GM19193 (cell line): Measurements from ENCODE around the gene HDAC10.

ENCODE experiments used
- POLR2A ChIP-seq: IDR thresholded peaks from 4 replicates; pipeline ENCODE4 v1.6.1; 2011; ENCODE audit not compliant: insufficient read depth, insufficient read length; ENCODE audit errors: extremely low read depth

Gene HDAC10

DNA sequence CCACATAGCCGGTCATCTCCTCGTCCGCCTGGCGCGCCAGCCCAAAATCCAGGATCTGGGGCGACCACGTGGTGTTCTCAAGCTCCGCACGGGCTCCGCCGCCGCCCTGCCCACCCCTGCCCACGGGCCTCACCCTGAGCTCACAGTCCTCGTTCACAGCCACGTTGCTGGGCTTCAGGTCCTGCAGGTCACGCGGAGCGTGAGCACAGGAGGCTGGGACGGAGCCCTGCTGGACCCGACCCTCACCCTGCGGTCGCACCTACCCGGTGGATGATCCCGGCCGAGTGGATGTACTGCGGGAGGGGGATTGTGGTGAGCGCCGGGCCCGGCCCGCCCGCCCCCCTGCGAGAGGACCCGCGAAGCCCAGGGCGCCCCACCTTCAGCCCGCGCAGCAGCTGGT, 15.9 kb upstream of the HDAC10 start:
- TF ChIP-seq POLR2A = no peak

DNA sequence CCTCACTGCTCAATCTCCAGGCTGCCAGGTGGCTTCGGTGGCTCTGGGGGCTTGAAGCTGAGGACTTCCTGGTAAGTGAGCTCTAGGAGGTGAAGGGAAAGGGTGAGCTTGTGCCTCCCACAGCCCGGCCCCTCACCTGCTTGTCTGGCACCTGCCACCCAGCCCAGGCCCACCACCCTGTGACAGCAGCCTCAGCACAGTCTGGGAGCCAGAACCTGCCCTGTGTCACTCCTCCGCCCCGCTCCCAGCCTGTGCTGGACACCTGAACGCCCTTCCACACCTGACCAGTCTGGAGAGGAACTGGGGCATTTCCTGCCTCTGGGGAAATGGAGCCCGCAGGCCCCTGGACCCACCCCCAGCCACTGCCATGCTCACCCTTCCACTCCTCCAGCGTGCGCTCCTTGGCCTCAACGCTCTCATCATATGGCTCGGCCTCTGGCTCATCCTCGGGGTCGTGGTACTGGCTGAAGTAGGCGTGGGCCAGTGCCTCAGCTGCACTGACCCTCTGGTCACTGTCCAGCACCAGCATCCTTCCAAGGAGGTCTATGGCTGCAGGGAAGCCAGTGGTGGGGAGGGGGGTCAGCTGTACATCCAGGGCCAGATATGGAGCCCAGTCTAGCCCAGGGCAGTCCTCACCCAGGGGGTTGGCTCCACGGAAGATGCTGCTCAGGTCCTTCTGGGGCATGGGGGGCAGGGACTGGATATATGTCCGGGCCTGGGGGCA, 14.0 kb upstream of the HDAC10 start:
- TF ChIP-seq POLR2A = no peak

DNA sequence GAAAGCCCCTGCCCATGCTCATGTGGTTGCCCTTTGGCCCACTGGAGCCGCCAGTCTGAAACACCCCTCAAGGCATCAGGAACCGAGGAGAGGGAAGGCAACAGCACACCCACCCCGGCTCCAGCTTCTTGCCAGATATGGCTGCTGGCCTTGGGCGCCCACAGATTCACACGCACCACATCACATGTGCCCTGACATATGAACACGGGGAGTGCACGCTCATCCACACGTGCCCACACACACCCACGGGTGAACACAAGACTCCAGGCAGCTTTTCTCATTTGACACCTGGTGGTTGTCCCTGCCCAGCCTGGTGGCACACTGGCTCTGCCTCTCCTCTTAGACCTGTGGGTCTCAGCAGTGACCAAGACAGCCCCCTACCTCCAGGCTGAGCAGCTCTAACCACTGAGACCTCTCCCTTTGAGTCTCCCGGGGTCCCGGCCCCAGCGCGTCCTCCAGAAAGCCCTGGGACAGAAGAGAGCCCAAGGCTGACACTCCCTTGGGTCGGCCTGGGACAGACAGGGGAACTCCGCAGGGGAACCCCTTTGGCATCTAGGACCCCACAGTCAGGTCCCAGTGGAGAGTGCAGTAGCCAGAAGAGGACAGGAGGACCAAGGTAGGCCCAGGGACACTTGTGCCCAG, 13.2 kb upstream of the HDAC10 start:
- no peak for TF ChIP-seq POLR2A

DNA sequence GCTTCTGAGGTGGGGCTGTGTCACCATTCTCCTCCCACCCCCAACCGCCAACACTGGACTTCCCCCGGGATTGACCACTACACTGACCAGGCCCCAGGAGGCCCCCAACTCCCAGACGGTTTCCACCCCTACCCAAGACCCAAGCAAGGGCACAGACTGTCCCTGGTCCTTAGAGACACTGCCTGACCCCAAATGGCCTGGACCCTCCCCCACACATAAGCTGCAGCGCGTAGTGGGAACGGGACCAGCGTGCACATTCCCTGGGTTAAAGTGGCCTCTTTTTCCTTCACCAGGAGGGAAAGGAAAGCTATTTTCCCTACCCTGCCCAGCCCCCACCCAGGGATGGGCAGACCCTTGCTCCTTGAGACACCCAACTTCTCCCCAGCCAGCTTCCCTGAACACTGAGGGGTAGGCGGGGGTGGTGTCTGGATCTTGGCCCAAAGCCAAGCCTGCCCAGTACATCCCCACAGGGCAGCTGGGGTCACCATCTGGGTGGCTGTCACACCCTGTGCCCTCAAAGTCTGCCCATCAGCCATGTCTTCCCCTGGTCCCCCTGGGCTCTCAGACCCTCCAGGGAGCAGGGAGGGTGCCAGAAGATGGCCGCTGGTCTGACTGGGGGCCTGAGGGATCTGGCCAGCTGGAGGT, 12.0 kb upstream of the HDAC10 start:
- no peak for TF ChIP-seq POLR2A

DNA sequence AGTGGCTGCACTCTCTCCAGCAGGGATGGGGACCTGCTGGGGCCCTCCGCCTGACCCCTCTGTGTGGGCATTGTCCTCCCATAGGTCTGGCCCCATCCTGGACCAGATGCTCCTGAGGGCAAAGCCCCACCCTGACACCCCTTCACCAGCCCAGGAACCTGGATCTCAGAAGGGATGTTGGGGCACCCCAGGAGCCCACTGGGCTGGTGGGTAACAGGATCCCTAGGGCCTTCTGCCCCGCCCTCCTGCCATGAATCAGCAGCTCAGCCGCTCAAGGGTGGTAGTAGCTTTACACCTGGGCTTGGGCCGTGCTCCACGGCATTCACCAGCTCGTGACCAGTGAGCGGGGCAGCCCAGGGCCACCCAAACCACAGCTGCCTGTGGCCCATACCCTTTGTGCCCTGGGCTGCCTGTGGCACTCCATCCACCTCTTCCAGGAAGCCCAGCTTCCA, 11.4 kb upstream of the HDAC10 start:
- TF ChIP-seq POLR2A = no peak

DNA sequence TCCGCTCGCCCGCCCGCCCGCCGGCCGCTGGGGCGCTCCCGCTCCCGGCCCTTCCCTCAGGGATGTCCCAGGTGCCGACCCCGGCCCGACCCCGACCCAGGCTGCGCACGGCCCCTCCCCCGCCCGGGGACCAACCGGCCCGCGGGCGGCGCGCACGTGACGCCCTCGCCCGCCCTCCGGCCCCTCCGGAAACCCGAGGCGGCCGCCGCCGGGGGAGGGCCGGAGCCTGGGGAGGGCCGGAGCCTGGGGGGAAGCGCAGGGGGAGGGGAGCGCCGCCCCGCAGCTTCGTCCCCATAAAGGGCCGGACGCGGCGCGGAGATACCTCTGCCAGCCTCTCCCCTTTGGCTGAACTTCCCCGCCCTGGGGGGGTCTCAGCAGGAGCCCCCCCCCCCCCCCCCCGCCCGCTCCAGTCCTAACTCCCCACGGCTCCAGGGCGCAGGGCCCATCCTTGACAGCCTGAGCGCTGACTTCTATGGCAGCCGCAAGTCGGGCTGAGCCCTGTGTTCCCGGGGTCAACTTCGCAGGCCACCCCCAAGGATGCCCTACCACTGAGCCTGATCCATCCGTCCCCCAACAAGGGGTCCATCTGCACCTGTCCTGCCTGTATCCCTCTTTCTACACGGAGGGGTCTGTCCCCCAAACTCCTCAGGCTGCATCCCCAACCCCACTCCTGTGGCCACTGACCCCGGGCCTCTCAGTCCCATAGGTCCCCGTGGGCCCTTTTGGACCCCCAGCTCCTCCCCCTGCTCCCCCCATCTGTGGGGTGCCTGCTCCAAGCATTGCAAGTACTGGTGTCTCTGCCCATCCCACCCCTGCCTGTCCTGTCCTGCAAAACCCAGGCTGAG, 10.8 kb upstream of the HDAC10 start, which contains the start of gene MAPK12:
Gene MAPK12, minus strand, starts transcription at position 69 of the 845 bp plus-strand sequence. CDS start 174 bp downstream, outside the sequence.
- TF ChIP-seq POLR2A = no peak

DNA sequence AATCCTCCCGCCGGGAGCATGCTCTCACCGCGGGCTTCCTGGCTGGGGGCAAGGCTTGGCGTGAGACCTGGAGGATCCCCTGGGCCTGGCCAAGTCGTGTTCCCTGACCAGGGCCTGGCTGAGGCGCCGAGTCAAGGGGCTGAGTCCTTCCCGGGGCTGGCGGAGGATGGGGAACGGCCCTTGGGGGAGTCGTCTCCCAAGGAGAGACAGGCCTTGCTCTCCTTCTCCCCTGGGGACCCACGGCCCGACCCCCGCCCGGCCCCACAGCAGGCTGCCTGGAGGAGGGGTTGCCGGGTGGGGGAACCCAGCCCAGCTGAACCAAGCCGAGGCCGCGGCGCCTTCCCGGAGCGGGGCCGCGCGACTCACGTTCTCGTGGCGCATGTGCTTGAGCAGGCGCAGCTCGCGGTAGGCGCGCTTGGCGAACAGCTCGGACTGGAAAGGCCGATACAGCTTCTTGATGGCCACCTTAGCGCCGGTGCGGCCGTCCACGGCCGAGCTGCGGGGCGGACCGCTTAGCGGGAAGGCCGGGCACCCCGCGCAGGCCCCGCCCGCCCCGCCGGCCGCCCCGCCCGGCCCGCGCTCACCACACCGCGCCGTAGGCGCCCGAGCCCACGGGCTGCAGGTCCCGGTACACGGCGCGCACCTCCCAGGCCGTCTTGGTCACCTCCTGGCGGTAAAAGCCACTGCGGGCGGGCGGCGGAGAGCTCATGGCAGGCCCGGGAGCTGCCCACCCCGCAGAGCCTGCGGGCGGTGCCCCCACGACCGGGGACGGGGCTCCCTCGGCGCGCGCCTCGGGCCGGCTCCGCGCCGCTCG, 9.9 kb upstream of the HDAC10 start:
- TF ChIP-seq POLR2A = no peak

DNA sequence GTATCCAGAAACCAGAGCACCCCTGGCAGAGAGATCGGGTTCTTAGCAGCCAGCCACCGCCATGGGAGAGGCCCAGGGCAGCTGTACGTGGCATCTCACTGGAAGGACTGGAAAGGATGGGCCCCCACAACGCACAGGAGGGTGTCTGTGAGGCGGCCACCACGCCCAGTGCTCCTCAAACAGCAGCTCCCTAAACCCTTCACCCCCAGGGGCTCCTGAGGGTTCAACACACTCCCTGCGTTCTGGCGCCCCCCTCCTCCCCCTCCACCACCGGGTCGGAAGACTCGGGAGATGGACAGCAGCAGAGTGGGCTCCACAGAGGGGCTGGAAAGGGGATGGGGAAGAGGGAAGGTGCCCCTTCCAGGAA, 9.4 kb upstream of the HDAC10 start:
- no peak for TF ChIP-seq POLR2A

DNA sequence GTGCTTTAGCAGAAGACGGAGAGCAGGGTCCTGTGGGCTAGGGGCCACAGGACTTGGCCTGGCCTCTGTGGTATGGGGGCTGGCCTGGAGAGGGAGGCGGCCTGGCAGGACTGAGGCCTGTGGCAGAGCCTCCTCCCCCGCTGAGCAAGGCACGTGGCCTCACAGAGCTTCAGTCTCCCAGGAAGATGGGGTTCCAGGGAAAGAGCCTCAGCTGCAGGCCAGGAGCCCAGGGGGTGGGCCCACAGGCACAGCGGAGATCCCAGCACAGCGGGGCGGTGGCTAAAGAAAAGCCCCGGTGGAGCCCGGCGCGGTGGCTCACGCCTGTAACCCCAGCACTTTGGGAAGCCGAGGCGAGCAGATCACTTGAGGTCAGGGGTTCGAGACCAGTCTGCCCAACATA, 8.2 kb upstream of the HDAC10 start:
- TF ChIP-seq POLR2A = no peak

DNA sequence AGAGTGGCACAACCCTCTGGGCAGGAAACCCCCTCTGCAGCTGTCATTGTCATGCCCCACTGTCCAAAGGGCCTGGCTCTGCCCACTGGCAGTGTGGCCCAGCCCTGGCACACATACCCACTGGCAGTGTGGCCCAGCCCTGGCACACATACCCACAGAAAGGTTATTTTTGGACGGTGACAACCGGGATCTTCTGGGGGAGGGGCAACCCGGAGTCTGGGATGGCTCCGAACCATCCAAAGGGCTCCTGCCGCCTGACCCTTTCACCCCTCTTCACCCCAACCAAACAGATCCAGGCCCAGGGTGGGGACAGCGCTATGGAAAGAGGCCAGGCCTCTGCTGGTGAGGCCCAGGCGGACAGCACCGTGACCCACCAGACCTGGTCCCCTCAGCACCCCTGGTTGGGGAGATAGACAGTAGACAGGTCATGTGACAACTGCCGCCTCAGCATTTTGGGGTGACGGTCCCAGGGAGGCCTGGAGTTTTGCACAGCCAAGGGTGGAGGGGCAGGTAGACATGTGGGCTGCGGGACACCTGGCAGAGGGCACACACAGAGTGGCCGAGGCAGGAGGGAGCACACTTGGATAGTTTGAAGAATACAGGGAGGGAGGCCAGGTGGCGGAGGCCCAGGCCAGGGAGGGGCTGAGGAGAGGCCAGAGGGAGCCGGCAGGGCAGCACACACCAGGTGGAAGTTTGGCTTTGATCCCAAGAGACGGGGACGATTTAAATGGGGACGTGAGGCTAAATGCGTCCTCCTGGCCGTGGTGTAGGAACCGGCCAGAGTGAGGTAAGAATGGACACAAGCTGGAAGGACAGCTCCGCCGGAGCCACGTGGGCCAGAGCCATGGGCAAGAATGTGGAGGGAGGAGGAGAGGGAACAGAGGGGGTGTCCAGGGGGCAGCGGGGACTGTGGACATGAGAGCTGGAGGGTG, 7.6 kb upstream of the HDAC10 start:
- TF ChIP-seq POLR2A = no peak

DNA sequence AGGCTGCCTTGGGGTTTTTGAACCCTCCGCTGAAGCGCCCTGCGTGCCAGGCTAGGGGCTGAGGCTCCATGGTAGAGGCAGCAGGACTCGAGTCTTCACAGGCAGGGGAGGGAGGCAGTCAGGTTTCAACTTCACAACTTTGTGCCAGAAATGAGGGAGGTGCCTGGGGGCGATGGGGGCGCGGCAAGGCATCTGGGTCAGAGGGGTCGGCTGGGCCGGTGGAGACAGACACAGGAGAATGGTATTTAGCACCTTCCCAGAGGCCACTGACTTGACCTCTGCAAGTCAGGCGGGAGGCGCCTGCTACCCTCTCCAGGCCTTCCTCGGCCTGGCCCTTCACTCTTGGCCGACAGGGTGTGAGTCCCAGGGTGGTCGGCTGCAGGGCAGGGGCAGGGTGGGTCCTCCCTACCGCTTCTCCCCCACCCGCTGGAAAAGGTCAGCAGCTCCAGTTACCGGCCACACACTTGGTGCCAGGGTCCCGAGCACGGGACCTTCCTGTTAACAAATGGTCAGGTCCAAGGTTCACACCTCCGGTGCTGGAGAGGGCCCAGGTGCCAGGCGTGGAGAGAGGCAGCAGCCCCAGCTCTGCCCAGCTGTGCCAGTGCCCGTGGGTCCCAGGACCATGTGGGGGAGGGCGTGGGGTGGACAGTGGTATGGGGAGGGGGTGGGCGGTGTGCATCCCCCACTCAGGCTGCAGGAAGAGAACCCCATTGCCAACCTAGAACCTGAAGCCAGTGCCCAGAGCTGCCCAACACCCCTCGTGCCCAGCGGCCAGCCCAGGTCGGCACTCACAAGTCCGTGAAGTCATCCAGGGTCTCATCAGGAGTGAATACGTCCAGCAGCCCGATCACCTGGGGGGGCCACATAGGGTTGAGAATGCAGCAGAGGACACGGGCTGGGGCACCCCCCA, 6.6 kb upstream of the HDAC10 start:
- TF ChIP-seq POLR2A = no peak

DNA sequence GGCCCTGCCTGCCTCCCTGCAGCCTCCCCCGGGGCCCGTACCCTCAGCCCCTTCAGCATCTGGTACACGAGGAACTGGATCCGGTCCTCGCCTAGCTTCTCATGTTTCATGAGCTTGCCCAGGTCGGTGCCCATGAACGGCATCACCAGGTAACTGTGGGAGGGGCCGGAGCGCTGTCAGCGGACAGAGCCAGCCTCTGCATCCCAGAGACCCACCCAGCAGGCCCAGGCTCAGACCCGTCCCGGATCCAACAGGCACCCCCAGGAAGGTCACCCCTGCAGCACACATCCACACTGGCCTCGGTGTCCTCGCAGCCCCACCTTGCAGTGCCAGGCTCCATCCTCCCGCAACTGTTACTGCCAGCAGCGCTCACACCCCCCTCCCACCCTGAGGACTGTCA, 6.0 kb upstream of the HDAC10 start:
- TF ChIP-seq POLR2A = no peak
